Neural progenitor cell (in vitro differentiated cells): ENCODE data around the gene SNX14. TPM values are rescaled to one million over a fixed set of nuclear protein-coding genes. Genes with fewer than 3 reads are reported as not detected.
"Not testable (repeated sequence)": the region's sequence is repeated elsewhere in the genome, so short reads cannot be mapped to it uniquely, and the experiment has no call there.

Source experiments
- DNase-seq: peaks from one replicate; pipeline ENCODE4 v3.0.0-alpha.2; 2016; ENCODE audit warnings: low spot score
- H2AFZ ChIP-seq: fragments of 200-600 bp; sonication (generic); replicated peaks from 2 replicates; pipeline ENCODE4 v1.6.1; 2016; ENCODE audit warnings: antibody characterized with exemption
- H3F3A ChIP-seq: fragments of 200-600 bp; sonication (generic); 2 replicates; pipeline ENCODE4 v1.6.1; 2016; ENCODE audit warnings: antibody characterized with exemption, low read depth
- H3K27ac ChIP-seq: fragments of 200-600 bp; sonication (generic); 2 replicates; pipeline ENCODE4 v1.5.1; 2016; ENCODE audit warnings: mild to moderate bottlenecking
- H3K27me3 ChIP-seq: fragments of 200-600 bp; sonication (generic); 2 replicates; pipeline ENCODE4 v1.6.1; 2016; ENCODE audit warnings: mild to moderate bottlenecking, moderate library complexity
- H3K36me3 ChIP-seq: fragments of 200-600 bp; sonication (generic); 2 replicates; pipeline ENCODE4 v1.5.1; 2016
- H3K4me1 ChIP-seq: fragments of 200-600 bp; sonication (generic); 2 replicates; pipeline ENCODE4 v1.6.1; 2016; ENCODE audit warnings: mixed run types
- H3K4me2 ChIP-seq: fragments of 200-600 bp; sonication (generic); 2 replicates; pipeline ENCODE4 v1.6.1; 2016
- H3K4me3 ChIP-seq: fragments of 200-600 bp; sonication (generic); 2 replicates; pipeline ENCODE4 v1.5.1; 2016
- H3K79me2 ChIP-seq: fragments of 200-600 bp; sonication (generic); 2 replicates; pipeline ENCODE4 v1.6.1; 2016; ENCODE audit warnings: low read depth
- H3K9ac ChIP-seq: fragments of 200-600 bp; sonication (generic); 2 replicates; pipeline ENCODE4 v1.6.1; 2016
- H3K9me3 ChIP-seq: fragments of 200-600 bp; sonication (generic); 2 replicates; pipeline ENCODE4 v1.5.1; 2016; ENCODE audit warnings: low read depth
- H4K20me1 ChIP-seq: fragments of 200-600 bp; sonication (generic); 2 replicates; pipeline ENCODE4 v1.6.1; 2016; ENCODE audit warnings: low read depth
- H3K27ac Mint-ChIP-seq: 3 replicates; pipeline ENCODE4 v1.8.0; 2021; ENCODE audit warnings: mixed read lengths
- H3K27me3 Mint-ChIP-seq: 2 replicates; pipeline ENCODE4 v1.8.0; 2022; ENCODE audit warnings: low read depth, mild to moderate bottlenecking, inconsistent platforms, moderate library complexity, mixed read lengths; ENCODE audit not compliant: insufficient read depth
- H3K36me3 Mint-ChIP-seq: 3 replicates; pipeline ENCODE4 v1.8.0; 2021; ENCODE audit warnings: mixed read lengths
- H3K4me1 Mint-ChIP-seq: 3 replicates; pipeline ENCODE4 v1.8.0; 2021; ENCODE audit warnings: mixed read lengths
- H3K4me3 Mint-ChIP-seq: 3 replicates; pipeline ENCODE4 v1.8.0; 2021; ENCODE audit warnings: mild to moderate bottlenecking, moderate library complexity, mixed read lengths
- H3K9me3 Mint-ChIP-seq: 3 replicates; pipeline ENCODE4 v1.8.0; 2020; ENCODE audit warnings: mixed read lengths
- EZH2 ChIP-seq: fragments of 200-600 bp; sonication (generic); IDR thresholded peaks from 2 replicates; pipeline ENCODE4 v1.6.1; 2017; ENCODE audit warnings: antibody characterized with exemption, mild to moderate bottlenecking, moderate library complexity
- EZH2phosphoT487 ChIP-seq: fragments of 200-600 bp; sonication (generic); IDR thresholded peaks from 2 replicates; pipeline ENCODE4 v1.6.1; 2017; ENCODE audit warnings: antibody characterized with exemption
- total RNA-seq: library from RNA; depleted of rRNA; stranded (reverse); fragments of >200 nt; gene quantifications from 2 replicates; pipeline ENCODE4 v1.2.3, GENCODE V29; 2015; ENCODE audit warnings: low replicate concordance
- TF ChIP-seq, protein P1 (sequence below): fragments of 200-600 bp; sonication (generic); IDR thresholded peaks from 2 replicates; pipeline ENCODE4 v1.5.1; 2017; ENCODE audit warnings: antibody characterized with exemption, mild to moderate bottlenecking

The SNX14 gene
- total RNA-seq, 1 donor from 2014 or later = 95.2 TPM

DNA sequence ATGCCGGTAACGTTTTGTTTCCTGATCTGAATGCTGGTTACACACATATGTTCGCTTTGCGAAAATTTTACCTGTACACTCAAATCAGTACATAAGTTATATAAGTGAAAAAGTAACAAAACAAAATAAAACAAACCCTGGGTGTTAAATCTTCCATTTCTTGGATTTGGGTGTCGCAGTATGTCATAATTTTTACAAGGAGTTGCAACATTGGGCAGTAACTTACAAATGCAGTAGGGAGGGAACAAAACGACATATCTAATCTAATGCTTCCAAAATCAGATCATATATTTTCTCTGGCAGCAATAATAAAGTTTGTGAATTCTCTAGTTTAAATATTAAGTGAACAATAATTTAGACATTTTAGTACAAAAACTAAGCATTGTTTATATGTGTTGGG, 25.2 kb downstream of the SNX14 start:
- Histone ChIP-seq H3K4me3 (no peak overlapping the region), H3K4me2 (no peak overlapping the region), H3K9ac (no peak overlapping the region), H4K20me1 (no peaks in the 10 kb centered on the region), H3F3A (no peaks in the 10 kb centered on the region), H3K36me3 (no peaks in the 10 kb centered on the region), H3K79me2 (no peaks in the 10 kb centered on the region), H3K27ac (no peak overlapping the region), H3K27me3 (no peaks in the 10 kb centered on the region), H3K9me3 (no peaks in the 10 kb centered on the region), H3K4me1 (no peaks in the 10 kb centered on the region), H2AFZ (no peak overlapping the region)
- no peak for TF ChIP-seq EZH2
- TF ChIP-seq, protein P1, sequence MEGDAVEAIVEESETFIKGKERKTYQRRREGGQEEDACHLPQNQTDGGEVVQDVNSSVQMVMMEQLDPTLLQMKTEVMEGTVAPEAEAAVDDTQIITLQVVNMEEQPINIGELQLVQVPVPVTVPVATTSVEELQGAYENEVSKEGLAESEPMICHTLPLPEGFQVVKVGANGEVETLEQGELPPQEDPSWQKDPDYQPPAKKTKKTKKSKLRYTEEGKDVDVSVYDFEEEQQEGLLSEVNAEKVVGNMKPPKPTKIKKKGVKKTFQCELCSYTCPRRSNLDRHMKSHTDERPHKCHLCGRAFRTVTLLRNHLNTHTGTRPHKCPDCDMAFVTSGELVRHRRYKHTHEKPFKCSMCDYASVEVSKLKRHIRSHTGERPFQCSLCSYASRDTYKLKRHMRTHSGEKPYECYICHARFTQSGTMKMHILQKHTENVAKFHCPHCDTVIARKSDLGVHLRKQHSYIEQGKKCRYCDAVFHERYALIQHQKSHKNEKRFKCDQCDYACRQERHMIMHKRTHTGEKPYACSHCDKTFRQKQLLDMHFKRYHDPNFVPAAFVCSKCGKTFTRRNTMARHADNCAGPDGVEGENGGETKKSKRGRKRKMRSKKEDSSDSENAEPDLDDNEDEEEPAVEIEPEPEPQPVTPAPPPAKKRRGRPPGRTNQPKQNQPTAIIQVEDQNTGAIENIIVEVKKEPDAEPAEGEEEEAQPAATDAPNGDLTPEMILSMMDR = no peak
- TF ChIP-seq EZH2phosphoT487 = no peak
- Mint-ChIP-seq H3K27ac (no peak overlapping the region), H3K36me3 (peaks cover 10% of the 10 kb centered on the region), H3K4me3 (no peak overlapping the region), H3K27me3 (no peaks in the 10 kb centered on the region), H3K4me1 (no peaks in the 10 kb centered on the region), H3K9me3 (no peaks in the 10 kb centered on the region)
- DNase-seq = no peak

- Histone ChIP-seq H3K9me3 (no peaks in the 10 kb centered on the region), H3F3A (no peaks in the 10 kb centered on the region), H3K4me3 (no peak overlapping the region), H3K79me2 (no peaks in the 10 kb centered on the region), H4K20me1 (no peaks in the 10 kb centered on the region), H3K4me1 (no peaks in the 10 kb centered on the region), H3K9ac (no peak overlapping the region), H2AFZ (no peak overlapping the region), H3K27ac (no peak overlapping the region), H3K27me3 (no peaks in the 10 kb centered on the region), H3K4me2 (no peak overlapping the region), H3K36me3 (no peaks in the 10 kb centered on the region)
- no peak overlapping the region for H3K4me3 Mint-ChIP-seq
- no peak overlapping the region for H3K27ac Mint-ChIP-seq
- H3K36me3 Mint-ChIP-seq = peaks cover 10% of the 10 kb centered on the region
- H3K4me1 Mint-ChIP-seq = no peaks in the 10 kb centered on the region
- TF ChIP-seq EZH2phosphoT487 (no peak), EZH2 (no peak)
- TF ChIP-seq, protein P1 = no peak
- no peak for DNase-seq
- H3K9me3 Mint-ChIP-seq = no peaks in the 10 kb centered on the region
- no peaks in the 10 kb centered on the region for H3K27me3 Mint-ChIP-seq
Measured at GRCh38 chr6:85565736-85566135, 27.9 kb downstream of the SNX14 start.

DNA sequence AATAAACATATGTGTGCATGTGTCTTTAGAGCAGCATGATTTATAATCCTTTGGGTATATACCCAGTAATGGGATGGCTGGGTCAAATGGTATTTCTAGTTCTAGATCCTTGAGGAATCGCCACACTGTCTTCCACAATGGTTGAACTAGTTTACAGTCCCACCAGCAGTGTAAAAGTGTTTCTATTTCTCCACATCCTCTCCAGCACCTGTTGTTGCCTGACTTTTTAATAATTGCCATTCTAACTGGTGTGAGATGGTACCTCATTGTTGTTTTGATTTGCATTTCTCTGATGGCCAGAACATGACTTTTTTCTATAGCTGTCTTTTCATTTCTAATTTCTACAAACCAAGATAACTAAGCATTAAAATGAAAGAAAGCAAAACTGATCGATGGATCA, 29.4 kb downstream of the SNX14 start:
- not testable (repeated sequence) for H3K9me3 Mint-ChIP-seq, DNase-seq, H3F3A ChIP-seq, H3K4me3 Mint-ChIP-seq, H3K4me2 ChIP-seq, H3K79me2 ChIP-seq, H3K27me3 ChIP-seq, H3K36me3 ChIP-seq, H3K9me3 ChIP-seq, H3K4me1 Mint-ChIP-seq, H3K4me3 ChIP-seq, H3K4me1 ChIP-seq, H4K20me1 ChIP-seq, H3K27ac Mint-ChIP-seq, H2AFZ ChIP-seq, H3K9ac ChIP-seq, H3K27me3 Mint-ChIP-seq, H3K27ac ChIP-seq
- peaks cover 13% of the 10 kb centered on the region for H3K36me3 Mint-ChIP-seq

DNA sequence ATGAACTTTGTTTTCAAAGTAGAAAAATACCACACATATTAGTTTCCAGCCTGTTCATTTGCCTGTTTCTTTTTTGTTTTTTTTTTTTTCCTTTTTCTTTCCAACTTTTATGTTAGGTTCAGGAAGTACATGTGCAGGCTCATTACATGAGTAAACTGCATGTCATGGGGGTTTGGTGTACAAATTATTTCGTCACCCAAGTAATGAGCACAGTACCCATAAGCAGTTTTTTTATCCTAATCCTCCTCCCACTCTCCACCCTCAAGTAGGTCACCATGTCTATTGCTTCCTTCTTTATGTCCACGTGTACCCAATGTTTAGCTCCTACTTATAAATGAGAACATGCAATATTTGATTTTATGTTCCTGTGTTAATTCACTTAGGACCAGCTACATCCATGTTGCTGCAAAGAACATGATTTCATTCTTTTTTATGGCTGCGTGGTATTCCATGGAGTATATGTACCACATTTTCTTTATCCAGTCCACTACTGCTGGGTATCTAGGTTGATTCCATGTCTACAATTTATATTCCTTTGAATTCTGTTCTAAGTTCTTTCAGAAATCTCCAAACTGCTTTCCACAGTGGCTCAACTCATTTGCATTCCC, 31.8 kb downstream of the SNX14 start:
- Mint-ChIP-seq H3K4me1 (no peaks in the 10 kb centered on the region), H3K9me3 (no peaks in the 10 kb centered on the region), H3K4me3 (no peak overlapping the region), H3K36me3 (peaks cover 12% of the 10 kb centered on the region), H3K27me3 (no peaks in the 10 kb centered on the region), H3K27ac (no peak overlapping the region)
- Histone ChIP-seq H3K9ac (no peak overlapping the region), H3K27me3 (no peaks in the 10 kb centered on the region), H3K79me2 (no peaks in the 10 kb centered on the region), H3F3A (no peaks in the 10 kb centered on the region), H2AFZ (no peak overlapping the region), H3K4me2 (no peak overlapping the region), H3K4me1 (no peaks in the 10 kb centered on the region), H4K20me1 (no peaks in the 10 kb centered on the region), H3K36me3 (no peaks in the 10 kb centered on the region), H3K27ac (no peak overlapping the region), H3K4me3 (no peak overlapping the region), H3K9me3 (no peaks in the 10 kb centered on the region)
- no peak for DNase-seq
- TF ChIP-seq EZH2 = no peak
- TF ChIP-seq EZH2phosphoT487 = no peak
- TF ChIP-seq, protein P1 = no peak
